Esophagus muscularis mucosa (tissue), 3 donors: ENCODE results near the gene NEUROD2.

ENCODE experiments used
- CTCF ChIP-seq, 3 experiments: fragments of 200-600 bp in 2 of 3; fragments of 450-650 bp in 1 of 3; sonication (generic) in 2 of 3; IDR thresholded peaks; one replicate each; pipeline ENCODE4 v1.5.1; 2017 to 2019; ENCODE audit warnings: antibody characterized with exemption in 3 of 3, mild to moderate bottlenecking in 2 of 3, moderate library complexity in 1 of 3
- EP300 ChIP-seq: sonication (generic); formaldehyde crosslinking; IDR thresholded peaks from one replicate; pipeline ENCODE4 v1.6.1; 2017; ENCODE audit warnings: antibody characterized with exemption

DNA sequence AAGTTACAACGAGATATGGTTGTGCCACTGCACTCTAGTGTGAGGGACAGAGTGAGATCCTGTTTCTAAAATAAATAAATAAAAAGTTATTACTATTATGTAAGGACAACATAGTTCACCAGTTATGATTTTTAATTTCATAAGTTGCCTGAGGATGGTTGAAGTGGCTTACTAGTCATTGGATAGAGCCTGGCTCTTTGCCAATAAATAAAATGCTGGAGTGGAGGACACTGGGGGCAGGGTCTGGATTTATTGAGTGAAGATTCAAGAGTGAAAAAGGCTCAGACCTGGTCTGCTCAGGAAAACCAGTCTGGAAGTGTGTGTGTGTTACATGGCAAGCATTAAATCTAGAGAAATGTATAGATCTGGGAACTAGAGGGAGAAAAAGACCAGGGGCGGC, 31.3 kb upstream of the NEUROD2 start:
- TF ChIP-seq CTCF (IDR thresholded peaks at IDR 0.05) (no peak), EP300 (no peak)
